Neural progenitor cell (in vitro differentiated cells): ENCODE data around the gene ARL16.

ENCODE experiments used
- CTCF ChIP-seq: fragments of 200-600 bp; sonication (generic); IDR thresholded peaks from 2 replicates; pipeline ENCODE4 v1.5.1; 2017; ENCODE audit warnings: antibody characterized with exemption, mild to moderate bottlenecking
- EZH2 ChIP-seq: fragments of 200-600 bp; sonication (generic); IDR thresholded peaks from 2 replicates; pipeline ENCODE4 v1.6.1; 2017; ENCODE audit warnings: antibody characterized with exemption, mild to moderate bottlenecking, moderate library complexity

- TF ChIP-seq CTCF (no peak), EZH2 (no peak)
Observed at GRCh38 chr17:81680150-81680549, 3.4 kb downstream of the ARL16 start.
